KOPT-K1 (cell line): Measurements from ENCODE around the gene VWA1.
"Not testable (repeated sequence)": the region's sequence is repeated elsewhere in the genome, so short reads cannot be mapped to it uniquely, and the experiment has no call there.

Experiments used
- H3K27ac ChIP-seq: fragments of 200-600 bp; sonication (generic); 2 replicates; pipeline ENCODE4 v1.5.1; 2016; ENCODE audit warnings: antibody characterized with exemption, mild to moderate bottlenecking, low read depth, low read length; ENCODE audit not compliant: poor library complexity, severe bottlenecking
- H3K36me3 ChIP-seq: fragments of 200-600 bp; sonication (generic); 2 replicates; pipeline ENCODE4 v1.5.1; 2017; ENCODE audit warnings: antibody characterized with exemption, mild to moderate bottlenecking, low read length, moderate library complexity; ENCODE audit not compliant: insufficient read depth
- H3K9me3 ChIP-seq: fragments of 200-600 bp; sonication (generic); 2 replicates; pipeline ENCODE4 v1.5.1; 2017; ENCODE audit warnings: antibody characterized with exemption, low read length, mild to moderate bottlenecking; ENCODE audit not compliant: insufficient read depth, poor library complexity, severe bottlenecking

VWA1 gene

DNA sequence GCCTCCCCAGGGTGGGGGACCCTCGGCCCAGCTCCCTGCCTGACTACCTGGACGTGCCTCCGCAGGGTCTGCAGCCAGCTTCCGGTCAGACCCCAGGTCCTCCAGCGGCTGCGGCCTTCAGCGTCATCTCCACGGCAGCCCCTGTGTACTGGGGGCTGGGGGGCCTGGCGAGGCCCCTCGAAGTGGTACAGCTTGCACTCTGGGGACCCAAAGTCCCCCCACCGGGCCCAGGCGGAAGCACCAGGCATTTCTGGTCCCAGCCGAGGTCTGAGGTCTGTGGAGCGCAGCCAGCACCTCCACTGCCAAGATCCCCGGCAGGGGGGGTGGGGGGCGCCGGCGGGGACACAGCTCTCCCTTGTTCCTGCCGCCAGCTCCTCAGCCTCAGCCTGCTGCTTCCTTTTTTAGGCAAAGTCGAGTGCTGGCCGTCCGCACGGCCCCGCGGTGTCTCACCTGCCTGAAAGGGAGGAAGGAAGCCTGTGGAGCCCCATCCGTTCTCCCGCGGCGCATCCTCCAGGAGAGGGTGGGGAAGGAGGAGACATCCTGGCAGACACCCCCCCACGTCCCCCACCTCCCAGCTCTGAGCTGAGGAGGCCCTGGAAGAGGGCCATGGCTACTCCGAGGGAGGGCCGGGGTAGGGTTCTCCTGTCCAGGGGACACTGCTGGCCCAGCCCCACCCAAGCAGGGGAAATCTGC, 1.2 kb upstream of the VWA1 start:
- no peaks in the 10 kb centered on the region for H3K36me3 ChIP-seq
- H3K27ac ChIP-seq = no peak overlapping the region
- no peaks in the 10 kb centered on the region for H3K9me3 ChIP-seq

DNA sequence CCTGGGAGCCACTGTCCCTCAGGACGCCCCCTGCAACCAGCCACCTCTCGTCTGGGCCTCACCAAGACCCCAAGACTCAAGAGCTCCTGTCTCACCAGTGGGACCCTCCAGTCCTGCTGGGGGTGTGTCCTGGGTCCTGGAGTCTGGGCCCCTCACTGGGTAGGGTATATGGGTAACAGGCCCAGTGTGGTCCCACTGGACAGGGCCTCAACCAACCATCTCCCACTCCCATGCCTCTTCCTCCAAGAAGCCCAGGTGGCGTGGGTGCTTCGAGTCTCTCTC, 725 bp upstream of the VWA1 start:
- H3K36me3 ChIP-seq = no peaks in the 10 kb centered on the region
- no peaks in the 10 kb centered on the region for H3K9me3 ChIP-seq
- no peak overlapping the region for H3K27ac ChIP-seq

DNA sequence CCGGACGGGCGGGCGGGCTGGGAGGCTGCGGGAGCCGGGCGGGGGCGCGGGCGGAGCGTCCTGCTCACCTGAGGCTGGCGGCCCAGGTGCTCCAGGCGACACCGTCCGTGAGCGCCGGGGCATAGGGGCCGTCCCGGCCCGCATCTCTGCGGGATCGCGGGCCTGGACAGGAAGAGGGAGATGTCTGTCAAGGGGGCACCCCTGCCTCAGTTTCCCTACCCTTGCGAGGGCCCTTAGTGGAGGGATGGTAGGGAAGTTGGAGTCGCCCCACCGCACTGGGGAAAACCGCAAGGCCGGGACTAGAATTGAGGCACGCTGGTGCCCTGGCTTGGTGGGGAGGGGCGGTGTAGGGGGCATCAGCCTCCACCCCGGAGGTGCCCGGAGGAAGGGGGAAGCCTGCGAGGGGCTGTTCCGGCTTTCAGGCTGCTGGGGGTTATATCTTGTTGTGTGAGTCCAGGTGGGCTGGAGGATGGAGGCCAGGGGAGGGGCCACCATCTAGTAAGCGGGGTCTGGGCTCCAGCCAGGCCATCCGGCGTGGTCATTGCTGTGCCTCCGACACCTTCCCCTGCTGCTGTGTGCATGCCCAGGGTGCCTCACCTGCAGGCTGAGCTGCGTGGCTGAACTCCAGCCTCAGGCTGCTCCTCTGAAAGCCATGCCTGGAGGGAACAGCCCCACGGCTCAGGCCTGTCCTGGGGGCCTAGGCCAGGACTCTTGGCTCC, 580 bp downstream of the VWA1 start:
- Histone ChIP-seq H3K9me3 (no peaks in the 10 kb centered on the region), H3K27ac (no peak overlapping the region), H3K36me3 (no peaks in the 10 kb centered on the region)

DNA sequence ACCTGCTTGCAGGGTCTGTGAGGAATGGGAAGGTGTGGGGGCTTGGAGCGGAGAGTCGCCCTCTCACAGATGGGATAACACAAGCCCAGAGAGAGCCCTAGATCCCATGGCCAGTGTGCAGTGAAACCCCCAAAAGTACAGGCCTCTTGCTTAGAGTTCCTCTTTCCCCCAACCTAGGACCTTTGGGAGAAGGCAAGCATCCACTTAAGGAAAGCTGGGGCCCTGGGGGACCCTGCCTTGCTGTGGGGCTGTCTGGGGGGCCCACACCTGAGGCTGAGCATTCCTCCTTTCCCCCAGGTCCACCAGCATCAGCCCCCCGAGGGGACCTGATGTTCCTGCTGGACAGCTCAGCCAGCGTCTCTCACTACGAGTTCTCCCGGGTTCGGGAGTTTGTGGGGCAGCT, 1.1 kb downstream of the VWA1 start:
- H3K36me3 ChIP-seq = no peaks in the 10 kb centered on the region
- H3K27ac ChIP-seq = no peak overlapping the region
- no peaks in the 10 kb centered on the region for H3K9me3 ChIP-seq

DNA sequence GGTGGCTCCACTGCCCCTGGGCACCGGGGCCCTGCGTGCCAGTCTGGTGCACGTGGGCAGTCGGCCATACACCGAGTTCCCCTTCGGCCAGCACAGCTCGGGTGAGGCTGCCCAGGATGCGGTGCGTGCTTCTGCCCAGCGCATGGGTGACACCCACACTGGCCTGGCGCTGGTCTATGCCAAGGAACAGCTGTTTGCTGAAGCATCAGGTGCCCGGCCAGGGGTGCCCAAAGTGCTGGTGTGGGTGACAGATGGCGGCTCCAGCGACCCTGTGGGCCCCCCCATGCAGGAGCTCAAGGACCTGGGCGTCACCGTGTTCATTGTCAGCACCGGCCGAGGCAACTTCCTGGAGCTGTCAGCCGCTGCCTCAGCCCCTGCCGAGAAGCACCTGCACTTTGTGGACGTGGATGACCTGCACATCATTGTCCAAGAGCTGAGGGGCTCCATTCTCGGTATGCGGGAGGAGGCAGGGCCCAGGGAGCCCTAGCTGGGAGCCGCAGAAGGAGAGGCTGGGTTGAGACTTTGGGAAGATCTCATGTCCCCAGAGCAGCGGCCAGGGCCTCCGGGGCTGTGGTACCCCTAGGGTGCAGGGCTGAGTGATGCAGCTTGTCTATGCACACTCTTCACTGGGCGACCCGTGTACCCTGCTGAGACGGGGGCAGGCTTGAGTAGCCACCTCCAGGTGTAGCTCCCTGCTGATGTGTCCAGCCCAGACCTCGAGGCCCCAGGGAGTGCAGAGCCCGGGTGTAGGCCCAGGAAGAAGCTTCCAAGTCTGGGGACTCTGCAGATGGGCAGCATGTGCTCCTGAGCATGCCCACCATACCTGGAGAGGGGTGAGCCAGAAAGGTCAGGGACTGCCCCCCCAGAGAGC, 1.8 kb downstream of the VWA1 start:
- Histone ChIP-seq H3K36me3 (no peaks in the 10 kb centered on the region), H3K27ac (no peak overlapping the region), H3K9me3 (no peaks in the 10 kb centered on the region)

DNA sequence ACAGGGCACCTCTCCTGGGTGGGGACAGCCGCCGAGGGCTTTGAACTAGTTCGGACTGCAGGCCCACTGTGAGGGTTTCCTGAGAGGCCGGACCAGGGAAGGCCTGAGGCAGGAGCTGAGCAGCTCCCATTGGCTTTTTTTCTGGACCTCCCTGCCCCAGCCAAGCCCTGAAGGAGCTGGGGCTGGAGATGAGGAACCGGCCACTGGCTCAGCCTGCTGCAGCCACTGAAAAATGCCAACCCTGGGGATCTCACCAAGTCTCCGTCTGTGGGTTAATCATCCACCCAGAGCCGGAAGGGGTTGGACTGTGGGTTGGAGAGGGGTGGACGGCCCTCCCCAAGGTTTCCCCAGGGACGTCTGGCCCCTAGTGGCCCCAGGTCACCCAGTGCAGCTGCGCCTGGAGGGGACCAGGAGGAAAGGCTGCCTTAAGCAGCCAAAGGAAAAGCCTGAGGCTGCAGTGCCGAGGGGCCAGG, 2.5 kb downstream of the VWA1 start:
- Histone ChIP-seq H3K27ac (no peak overlapping the region), H3K36me3 (no peaks in the 10 kb centered on the region)

DNA sequence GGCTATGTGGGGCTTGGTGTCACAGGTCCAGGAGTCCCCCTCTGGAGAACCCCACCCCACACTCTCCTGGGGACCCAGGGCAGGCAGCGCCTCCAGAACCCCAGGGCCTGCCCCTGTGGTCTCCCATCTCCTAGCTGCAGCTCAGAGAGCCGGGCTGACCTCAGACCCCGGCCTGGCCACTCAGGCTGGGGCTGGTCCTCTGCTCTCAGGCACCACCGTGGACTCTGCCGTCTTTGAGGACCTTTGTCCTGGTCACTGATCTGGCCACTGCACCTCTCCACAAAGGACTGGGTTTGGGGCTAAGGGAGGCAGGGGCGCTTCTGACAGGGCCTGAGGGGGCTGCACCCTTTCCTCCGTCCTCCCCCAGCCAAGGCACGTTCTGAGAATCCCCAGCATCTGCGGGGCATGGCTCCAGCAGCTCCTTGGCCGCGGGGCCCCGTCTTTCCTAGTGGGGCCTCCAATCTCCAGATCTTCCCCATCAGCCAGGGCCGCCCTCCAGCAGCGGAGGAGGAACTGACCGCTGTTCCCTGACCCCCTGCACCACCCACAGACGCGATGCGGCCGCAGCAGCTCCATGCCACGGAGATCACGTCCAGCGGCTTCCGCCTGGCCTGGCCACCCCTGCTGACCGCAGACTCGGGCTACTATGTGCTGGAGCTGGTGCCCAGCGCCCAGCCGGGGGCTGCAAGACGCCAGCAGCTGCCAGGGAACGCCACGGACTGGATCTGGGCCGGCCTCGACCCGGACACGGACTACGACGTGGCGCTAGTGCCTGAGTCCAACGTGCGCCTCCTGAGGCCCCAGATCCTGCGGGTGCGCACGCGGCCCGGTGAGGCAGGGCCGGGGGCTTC, 3.3 kb downstream of the VWA1 start:
- Histone ChIP-seq H3K9me3 (no peaks in the 10 kb centered on the region), H3K36me3 (no peaks in the 10 kb centered on the region), H3K27ac (no peak overlapping the region)

More for the DNA sequence above, 2.5 kb downstream of the VWA1 start:
- H3K9me3 ChIP-seq = no peaks in the 10 kb centered on the region

DNA sequence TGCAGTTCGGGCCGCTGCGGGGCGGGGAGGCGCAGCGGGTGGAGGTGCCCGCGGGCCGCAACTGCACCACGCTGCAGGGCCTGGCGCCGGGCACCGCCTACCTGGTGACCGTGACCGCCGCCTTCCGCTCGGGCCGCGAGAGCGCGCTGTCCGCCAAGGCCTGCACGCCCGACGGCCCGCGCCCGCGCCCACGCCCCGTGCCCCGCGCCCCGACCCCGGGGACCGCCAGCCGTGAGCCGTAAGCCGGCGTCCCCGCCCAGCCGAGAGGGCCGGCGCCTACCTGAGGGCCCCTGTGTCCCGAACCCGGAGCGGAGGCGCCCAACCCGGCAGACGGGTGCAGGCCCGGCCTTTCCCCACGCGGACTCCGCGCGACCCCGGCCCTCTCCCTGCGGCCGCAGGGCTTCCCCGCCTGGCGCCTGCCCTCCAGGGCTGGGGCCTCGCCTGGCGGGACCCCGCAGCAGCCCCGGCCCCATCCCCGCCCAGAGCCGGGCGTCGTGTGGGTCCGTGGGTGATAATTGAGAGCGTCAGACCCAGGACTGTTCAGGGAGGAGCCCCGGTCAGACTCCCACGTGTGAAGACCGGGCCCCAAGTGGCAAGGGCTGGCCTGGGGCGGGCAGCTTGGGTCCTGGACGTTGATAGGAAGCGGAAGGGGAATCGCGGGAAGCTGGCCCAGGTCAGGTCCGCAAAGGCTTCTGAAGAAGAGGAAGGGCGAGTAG, 4.2 kb downstream of the VWA1 start:
- Histone ChIP-seq H3K9me3 (no peaks in the 10 kb centered on the region), H3K36me3 (no peaks in the 10 kb centered on the region), H3K27ac (no peak overlapping the region)

DNA sequence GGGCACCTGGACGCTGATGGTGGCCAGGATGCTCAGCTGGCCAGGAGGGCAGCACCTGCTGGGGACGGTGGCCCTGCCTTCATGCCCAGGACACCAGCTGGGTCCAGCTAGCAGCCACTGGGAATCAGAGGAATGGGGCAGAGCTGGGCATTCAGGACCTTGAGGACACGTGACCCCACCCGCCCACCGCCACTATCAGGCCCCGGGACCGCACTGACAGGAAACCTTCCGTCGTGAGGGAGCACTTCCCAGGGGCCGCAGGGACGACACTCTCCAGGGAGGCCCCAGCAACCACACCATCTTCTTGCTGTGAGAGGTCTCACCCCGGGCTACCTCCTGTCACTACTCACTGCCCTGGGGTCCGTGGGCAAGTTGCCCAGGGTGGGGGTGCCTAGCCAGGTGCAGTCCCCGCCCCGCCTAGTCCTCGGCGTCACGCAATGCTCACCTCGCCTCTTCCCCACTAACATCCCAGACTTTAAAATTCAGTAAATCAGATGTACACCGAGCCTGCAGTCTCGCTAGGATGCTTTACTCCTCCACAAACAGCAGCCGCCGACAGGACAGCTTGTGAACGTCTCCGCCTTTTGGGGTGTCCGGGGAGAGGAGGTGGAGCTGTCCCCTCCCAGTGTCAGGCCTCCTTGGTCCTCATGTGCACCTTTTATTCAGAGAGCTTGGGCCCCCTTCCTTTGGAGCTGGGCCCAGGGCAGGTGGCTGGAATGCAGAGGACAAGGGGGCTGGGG, 4.9 kb downstream of the VWA1 start:
- Histone ChIP-seq H3K36me3 (no peaks in the 10 kb centered on the region), H3K27ac (no peak overlapping the region), H3K9me3 (no peaks in the 10 kb centered on the region)

DNA sequence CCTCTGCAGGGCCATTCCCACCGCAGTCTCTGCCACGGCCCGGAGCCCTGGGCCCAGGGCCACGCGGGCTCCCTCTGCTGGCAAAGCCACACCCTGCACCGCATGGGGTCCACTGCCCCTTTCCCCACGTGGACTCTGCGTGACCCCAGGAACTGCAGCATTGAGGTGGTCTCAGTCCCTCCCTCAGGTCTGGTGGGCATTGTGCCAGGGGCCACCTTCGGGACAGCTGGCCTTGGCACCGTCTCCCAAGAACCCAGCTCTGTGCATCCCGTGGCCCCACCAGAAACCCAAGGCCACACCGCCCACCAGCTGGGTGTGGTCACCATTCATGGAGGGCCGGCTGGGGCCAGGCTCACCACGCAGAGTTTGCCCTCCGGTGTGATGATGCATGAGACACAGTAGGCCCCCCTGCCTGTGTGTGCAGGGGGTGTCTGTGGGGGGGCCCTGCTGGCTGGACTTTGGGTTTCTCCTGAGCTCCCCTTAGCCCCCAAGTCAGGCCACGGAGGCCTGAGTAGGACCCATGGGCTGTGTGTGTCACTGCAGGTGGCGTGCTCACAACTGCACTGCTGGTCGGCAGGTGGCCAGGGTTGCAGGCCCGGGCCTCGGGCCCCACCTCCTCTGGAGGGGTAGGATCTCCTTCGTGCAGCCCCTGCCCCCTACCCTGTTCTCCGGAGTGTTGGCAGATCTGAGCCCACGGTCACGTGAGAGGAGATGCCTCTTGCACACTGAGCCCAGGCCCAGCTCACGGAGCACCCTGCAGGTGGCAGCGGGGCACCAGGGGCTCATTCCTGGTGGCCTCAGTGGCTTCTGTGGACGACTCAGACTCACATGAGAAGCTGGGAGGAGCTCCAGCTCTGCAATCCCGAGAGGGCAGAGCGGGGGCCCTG, 5.8 kb downstream of the VWA1 start:
- Histone ChIP-seq H3K27ac (no peak overlapping the region), H3K36me3 (no peaks in the 10 kb centered on the region), H3K9me3 (no peaks in the 10 kb centered on the region)

DNA sequence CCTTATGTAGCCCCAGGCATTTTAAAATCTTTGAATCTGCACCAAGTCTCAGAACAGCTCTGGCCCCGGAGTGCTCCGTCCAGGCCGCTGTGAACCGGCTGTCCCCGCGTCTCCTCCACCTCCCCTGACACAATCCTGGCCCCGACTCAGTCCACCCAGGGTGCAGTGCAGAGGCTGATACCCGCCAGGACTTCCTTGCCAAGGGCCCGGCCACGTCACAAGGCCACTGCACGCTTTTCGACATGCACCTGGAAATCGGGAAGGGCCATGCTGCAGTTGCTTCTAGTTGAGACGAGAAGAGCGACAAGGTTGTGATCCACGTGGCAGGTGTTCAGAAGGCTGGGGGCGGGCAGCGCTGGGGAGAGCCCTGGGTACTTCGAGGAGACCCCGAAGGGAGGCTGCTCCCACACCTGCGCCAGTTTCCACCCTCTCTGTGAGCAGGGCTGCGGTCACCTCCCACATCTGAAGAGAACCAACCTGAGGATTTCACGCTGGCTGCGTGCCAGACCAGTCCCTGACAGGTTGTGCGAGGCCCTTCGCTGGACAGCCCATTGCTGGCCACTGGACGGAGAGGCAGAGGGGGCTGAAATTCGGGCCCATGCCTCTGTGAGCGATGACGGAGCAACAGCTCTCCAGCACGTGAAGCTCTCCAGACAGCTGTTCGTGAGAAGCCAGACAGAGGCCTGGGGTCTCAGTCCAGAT, 6.7 kb downstream of the VWA1 start:
- no peaks in the 10 kb centered on the region for H3K36me3 ChIP-seq

DNA sequence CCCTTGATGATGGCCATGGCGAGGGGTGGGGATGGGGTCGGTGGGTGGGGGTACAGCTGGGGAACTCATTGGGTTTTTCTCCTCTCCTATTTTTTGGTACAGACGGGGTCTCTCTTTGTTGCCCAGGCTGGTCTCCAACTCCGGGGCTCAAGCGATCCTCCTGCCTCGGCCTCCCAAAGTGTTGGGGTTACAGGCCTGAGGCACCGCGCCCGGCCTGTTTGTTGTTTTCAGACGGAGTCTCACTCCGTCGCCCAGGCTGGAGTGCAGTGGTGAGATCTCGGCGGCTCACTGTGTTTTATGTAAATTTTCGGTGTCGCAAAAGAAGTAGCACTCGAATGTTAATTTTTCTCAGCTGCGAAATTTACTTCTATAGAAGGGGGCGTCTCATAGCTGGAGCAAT, 11.1 kb downstream of the VWA1 start:
- H3K27ac ChIP-seq, H3K9me3 ChIP-seq, H3K36me3 ChIP-seq: not testable (repeated sequence)

More for the DNA sequence above, 6.7 kb downstream of the VWA1 start:
- Histone ChIP-seq H3K9me3 (no peaks in the 10 kb centered on the region), H3K27ac (no peak overlapping the region)
